ENCODE results near the gene CTNNA2.

DNA sequence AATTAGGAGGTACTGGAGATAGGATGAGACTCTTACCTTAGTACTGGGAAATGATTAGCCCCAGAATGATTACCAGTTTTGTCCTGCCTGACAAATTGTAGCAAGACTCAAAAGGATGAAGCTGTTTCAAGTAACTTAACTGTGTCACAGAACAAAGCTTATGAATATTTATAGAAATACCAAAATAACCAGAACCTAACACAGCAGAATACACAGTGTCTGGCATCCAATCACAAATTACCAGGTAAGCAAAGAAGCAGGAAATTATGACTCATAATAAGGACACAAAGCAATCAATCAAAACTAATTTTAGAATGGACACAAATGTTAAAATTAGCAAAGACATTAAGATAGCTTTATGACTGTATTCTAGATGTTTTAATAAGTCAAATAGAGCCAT is 91.9 kb downstream of the CTNNA2 start:
- TF ChIP-seq, protein P1, sequence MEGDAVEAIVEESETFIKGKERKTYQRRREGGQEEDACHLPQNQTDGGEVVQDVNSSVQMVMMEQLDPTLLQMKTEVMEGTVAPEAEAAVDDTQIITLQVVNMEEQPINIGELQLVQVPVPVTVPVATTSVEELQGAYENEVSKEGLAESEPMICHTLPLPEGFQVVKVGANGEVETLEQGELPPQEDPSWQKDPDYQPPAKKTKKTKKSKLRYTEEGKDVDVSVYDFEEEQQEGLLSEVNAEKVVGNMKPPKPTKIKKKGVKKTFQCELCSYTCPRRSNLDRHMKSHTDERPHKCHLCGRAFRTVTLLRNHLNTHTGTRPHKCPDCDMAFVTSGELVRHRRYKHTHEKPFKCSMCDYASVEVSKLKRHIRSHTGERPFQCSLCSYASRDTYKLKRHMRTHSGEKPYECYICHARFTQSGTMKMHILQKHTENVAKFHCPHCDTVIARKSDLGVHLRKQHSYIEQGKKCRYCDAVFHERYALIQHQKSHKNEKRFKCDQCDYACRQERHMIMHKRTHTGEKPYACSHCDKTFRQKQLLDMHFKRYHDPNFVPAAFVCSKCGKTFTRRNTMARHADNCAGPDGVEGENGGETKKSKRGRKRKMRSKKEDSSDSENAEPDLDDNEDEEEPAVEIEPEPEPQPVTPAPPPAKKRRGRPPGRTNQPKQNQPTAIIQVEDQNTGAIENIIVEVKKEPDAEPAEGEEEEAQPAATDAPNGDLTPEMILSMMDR (IDR thresholded peaks at IDR 0.05) = no peak
- TF ChIP-seq POLR2A (IDR thresholded peaks at IDR 0.05) (no peak), POLR2AphosphoS5 (IDR thresholded peaks at IDR 0.05) (no peak)

All from transverse colon (tissue), 4 donors.